ENCODE data around the gene ZNF157. TPM values are rescaled to one million over a fixed set of nuclear protein-coding genes. Genes with fewer than 3 reads are reported as not detected.

Gene ZNF157
- total RNA-seq, 2 donors from 2014 or later: 0.60 to 0.67 TPM

- H3K27me3 Mint-ChIP-seq (ENCODE audit: low read depth): peaks cover 24% of the 10 kb centered on the region
- DNase-seq (no peak), ATAC-seq (replicated peaks in 1 of 2) (no peak)
- H3K9me3 Mint-ChIP-seq: peaks cover 0 to 9% of the 10 kb centered on the region in 2 donors
- H3K4me1 Mint-ChIP-seq (ENCODE audit: low read depth): no peaks in the 10 kb centered on the region
- H3K4me3 Mint-ChIP-seq: no peak overlapping the region
- no peak overlapping the region for H3K27ac Mint-ChIP-seq
- H3K36me3 Mint-ChIP-seq (ENCODE audit: insufficient read depth in 2 of 2): peaks cover 16 to 33% of the 10 kb centered on the region in 2 donors
Measured at GRCh38 chrX:47458528-47458927, 88.2 kb downstream of the ZNF157 start.

DNA sequence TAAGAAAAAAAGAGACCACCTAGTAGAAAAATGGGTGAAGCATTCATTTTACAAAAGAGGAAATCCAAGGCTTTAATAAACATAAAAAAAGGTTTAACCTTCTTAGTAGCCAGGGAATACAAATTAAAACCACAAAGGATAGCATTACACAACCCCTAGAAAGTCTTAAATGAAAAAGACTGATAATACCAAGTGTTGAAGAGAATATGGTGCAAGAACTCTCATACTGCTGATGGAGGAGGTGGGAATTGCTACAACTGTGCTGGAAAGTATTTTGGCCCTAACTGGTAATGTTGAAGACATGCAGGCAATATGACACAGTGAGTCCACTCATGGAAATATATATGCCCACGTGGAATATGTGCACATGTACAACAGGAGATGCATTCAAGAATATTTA, 90.2 kb downstream of the ZNF157 start:
- no peaks in the 10 kb centered on the region for H3K4me1 Mint-ChIP-seq (ENCODE audit: low read depth)
- H3K9me3 Mint-ChIP-seq: peaks cover 0 to 4% of the 10 kb centered on the region in 2 donors
- ATAC-seq (replicated peaks in 1 of 2) (no peak), DNase-seq (no peak)
- H3K27me3 Mint-ChIP-seq (ENCODE audit: low read depth): peaks cover 16% of the 10 kb centered on the region
- H3K36me3 Mint-ChIP-seq (ENCODE audit: insufficient read depth in 2 of 2): peaks cover 9 to 19% of the 10 kb centered on the region in 2 donors
- no peak overlapping the region for H3K27ac Mint-ChIP-seq
- H3K4me3 Mint-ChIP-seq: no peak overlapping the region

Other genes with a start within 250 kb of the ZNF157 start
- gene NDUFB11, start 225.9 kb upstream of the ZNF157 start, total RNA-seq: 10 to 100 TPM; 66.7 to 84.3 TPM
- 10 to 100 TPM; 71.6 to 82.4 TPM for gene RBM10, start 225.4 kb upstream of the ZNF157 start, total RNA-seq
- 100 to 1,000 TPM; 160 to 197 TPM for gene UBA1, start 176.7 kb upstream of the ZNF157 start, total RNA-seq
- gene CDK16, start 151.9 kb upstream of the ZNF157 start, total RNA-seq: 10 to 100 TPM; 82.2 to 88.6 TPM
- 10 to 100 TPM; 60.4 to 85.6 TPM for gene USP11, start 137.6 kb upstream of the ZNF157 start, total RNA-seq
- 1 to 10 TPM; 6.1 to 8.2 TPM for gene ZNF41, start 112.6 kb downstream of the ZNF157 start, total RNA-seq
- 10 to 100 TPM; 94.7 to 97.5 TPM for gene ARAF, start 190.6 kb downstream of the ZNF157 start, total RNA-seq
- 10 to 100 TPM; 31.5 to 71.2 TPM for gene TIMP1, start 211.9 kb downstream of the ZNF157 start, total RNA-seq
- 1 to 10 TPM in 1 of 2 donors, under 1 TPM in 1; 0.67 to 2.0 TPM for gene SYN1, start 249.3 kb downstream of the ZNF157 start, total RNA-seq